Activated CD4-positive, alpha-beta T cell treated with anti-CD3 and anti-CD28 coated beads, Interleukin-2, Interleukin-4, amounts not matched to agents 100 ng/mL and 50 ng/mL, durations not matched to agents 16 hours and 8 hours (primary cell): Measurements from ENCODE around the gene PARD6G.
"Not testable (repeated sequence)": the region's sequence is repeated elsewhere in the genome, so short reads cannot be mapped to it uniquely, and the experiment has no call there.

ENCODE experiments used
- DNase-seq: peaks from one replicate; pipeline ENCODE4 v3.0.0-alpha.2; 2020; ENCODE audit warnings: low spot score

Gene PARD6G

DNA sequence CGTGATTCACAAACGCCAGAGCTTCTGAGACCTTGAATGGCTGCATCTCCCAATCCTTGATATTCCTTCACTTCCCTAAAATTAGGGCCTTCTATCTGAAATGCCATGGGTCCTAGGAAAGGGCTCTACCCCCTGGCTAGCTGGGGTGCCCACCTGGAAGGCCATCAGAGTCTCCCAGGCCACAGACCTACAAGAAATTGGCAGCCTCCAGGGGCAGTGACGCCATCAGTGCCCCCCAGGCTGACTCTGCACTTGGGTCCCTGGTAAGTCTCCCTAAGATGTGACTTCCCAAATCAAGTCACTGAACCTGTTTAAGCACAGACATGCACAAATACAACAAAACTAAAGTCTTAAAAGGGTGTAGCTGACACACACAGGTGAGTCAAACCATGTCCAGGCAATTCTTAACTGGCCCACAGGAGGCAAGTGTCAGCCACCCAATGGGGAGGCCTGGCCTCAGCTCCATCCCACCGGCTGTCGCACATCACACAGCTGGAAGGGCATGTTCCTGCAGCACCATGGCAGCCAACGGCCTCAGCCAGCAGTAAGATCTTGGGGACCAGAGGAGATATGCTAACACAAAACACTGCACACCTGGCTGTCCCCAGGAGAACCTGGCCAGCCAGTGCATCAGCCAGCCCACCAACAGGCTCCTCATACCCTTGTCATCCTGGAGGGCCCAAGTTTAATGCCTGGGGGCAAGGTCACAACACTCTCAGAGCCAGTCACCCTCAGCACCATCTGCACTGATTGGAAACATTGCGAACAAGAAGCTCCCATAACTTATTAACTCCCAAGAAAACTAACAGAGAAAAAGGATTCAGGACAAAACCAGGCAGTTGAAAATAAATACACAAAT, 5.2 kb downstream of the PARD6G start:
- DNase-seq, result no peak

DNA sequence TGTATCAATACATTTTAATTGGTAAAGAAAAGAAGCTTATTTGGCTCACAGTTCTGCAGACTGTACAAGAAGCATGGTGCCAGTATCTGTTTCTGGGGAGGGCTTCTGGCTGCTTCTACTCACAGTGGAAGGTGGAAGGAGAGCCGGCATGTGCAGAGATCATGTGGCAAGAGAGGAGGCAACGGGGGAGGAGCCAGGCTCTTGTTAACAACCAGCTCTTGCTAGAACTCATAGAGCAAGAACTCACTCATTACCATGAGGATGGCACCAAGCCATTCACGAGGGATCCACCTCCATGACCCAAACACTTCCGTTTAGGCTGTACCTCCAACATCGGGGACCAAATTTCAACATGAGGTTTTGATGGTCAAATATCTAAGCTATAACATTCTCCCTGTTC, 7.5 kb downstream of the PARD6G start:
- no peak for DNase-seq

DNA sequence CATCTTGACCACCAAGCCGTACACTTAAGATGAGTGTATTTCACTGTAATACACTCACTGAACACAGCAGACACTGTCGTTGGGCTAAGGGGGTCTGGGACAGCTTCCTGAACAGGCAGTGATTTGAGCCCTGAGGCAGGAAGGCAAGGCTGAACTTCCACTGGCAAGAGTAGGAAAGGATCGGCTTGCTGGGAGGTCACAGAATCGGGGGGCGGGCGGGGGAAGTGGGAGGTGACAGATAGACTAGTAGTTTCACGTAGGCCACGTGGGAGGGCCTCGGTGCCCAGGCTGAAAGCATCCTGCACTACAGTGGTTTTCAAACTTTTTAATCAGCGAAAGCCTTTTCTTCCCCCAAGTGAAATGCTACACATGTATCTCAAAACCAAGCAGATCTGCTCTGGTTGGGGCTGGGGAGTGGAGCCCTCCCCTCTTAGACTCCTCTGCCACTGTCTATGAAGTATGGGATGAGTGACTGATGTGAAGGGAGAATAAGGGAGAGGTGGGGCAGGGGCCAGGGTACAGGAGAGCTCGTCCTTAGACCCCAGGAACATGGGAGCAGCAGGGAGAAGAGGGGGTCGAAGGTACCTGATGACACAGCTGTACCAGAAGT, 8.6 kb downstream of the PARD6G start:
- DNase-seq, result no peak

DNA sequence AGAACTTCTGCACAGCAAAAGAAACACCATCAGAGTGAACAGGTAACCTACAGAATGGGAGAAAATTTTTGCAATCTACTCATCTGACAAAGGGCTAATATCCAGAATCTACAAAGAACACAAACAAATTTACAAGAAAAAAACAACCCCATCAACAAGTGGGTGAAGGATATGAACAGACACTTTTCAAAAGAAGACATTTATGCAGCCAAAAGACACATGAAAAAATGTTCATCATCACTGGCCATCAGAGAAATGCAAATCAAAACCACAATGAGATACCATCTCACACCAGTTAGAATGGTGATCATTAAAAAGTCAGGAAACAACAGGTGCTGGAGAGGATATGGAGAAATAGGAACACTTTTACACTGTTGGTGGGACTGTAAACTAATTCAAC, 9.8 kb downstream of the PARD6G start:
- DNase-seq, result not testable (repeated sequence)

DNA sequence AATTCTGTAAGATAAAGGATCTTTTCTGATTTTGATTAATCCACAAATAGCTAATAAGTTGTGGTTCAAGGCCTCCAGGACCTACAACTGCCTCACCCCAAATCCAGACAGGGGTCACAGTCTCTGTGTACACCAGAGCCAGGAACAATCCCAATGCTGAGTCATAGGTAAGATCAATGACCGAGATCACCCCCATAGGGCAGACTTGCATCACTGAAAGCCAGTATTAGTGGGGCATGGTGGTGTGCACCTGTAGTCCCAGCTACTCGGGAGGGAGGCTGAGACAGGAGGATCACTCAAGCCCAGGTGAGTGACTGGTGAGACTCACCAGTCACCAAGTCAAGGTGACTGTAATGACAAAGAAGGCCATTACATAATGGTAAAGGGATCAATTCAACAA, 12.9 kb downstream of the PARD6G start:
- DNase-seq, result no peak

DNA sequence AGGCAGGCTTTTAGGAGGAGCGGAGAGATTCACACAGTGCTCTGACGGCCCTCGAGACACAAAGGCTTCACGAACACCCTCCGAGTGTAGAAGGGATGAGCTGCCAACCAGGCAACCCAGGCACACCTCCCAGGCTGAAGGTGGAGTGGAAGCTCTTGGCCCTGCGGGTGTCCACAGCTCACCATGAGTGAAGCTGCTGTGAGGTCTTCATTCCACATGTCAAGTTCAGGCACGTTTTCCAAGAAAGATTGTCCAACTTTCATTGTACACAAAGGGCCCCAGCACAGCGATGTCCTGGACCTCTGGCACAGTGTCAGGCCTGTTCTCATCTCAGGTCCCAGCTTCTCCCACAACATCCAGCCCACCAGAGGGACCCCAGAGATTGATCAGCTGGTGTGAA, 13.4 kb downstream of the PARD6G start:
- no peak for DNase-seq

- no peak for DNase-seq
These were observed 14.0 kb downstream of the PARD6G start for GRCh38 chr18:80233201-80233835.

- DNase-seq, result no peak
These were observed 14.6 kb downstream of the PARD6G start for GRCh38 chr18:80232710-80233109.

- no peak for DNase-seq
These were observed 15.3 kb downstream of the PARD6G start for GRCh38 chr18:80232030-80232429.

GRCh38 chr18:80231616-80232015, 15.7 kb downstream of the PARD6G start:
- no peak for DNase-seq

DNA sequence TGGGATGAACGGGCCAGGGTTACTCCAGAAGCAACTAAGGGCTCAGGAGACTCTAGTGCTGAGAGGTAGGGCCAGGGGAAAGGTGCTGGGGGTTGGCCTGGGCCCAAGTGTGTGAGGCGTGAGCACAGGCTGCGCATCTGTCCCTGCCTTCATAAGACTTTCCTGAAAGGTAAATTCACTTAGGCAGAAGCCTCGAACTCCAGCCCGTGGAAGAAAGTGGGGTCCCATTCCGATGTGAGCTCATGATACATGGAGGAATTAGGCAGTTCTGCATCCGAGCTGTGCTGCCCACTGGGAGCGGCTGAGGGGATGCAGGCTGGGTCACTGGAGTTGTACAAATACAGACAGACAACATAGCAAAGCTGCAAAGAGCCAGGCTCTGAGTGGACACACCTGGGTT, 16.2 kb downstream of the PARD6G start:
- no peak for DNase-seq

- DNase-seq, result no peak
These were observed 17.3 kb downstream of the PARD6G start for GRCh38 chr18:80229766-80230745.

GRCh38 chr18:80229363-80229762, 18.0 kb downstream of the PARD6G start:
- no peak for DNase-seq

- no peak for DNase-seq
These were observed 19.1 kb downstream of the PARD6G start for GRCh38 chr18:80228051-80228848.

DNA sequence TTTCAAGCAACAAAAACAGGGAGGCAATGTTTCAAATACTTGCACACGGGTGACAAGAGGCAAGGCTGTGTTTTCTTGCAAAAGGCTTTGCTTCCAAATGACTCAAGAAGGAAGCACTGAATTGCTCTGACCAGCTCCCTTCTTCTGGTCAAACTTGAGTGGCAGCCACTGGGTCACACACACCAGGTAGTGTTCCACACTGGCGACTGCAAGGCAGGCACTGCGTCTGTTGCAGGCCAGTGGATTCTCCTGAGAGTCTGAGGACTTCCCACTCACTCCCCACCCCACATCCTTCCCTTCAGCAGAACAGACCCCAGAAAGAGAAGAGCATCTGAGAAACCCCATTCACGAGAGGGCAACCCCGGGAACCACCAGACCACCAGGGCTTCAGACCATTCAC, 19.8 kb downstream of the PARD6G start:
- DNase-seq, result no peak

GRCh38 chr18:80225685-80226084, 21.6 kb downstream of the PARD6G start:
- no peak for DNase-seq

GRCh38 chr18:80223581-80224148, 23.6 kb downstream of the PARD6G start:
- no peak for DNase-seq

DNA sequence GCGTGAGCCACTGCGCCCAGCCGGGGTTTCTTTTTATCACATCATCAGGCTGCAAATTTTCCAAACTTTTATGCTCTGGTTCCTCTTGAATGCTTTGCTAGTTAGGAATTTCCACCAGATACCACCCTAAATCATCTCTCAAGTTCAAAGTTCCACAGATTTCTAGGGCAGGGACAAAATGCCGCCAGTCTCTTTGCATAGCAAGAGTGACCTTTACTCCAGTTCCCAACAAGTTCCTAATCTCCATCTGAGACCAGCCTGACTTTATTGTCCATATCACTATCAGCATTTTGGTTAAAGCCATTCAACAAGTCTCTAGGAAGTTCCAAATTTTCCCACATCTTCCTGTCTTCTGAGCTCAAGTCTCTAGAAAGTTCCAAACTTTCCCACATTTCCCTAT, 27.8 kb downstream of the PARD6G start:
- DNase-seq, result not testable (repeated sequence)

DNA sequence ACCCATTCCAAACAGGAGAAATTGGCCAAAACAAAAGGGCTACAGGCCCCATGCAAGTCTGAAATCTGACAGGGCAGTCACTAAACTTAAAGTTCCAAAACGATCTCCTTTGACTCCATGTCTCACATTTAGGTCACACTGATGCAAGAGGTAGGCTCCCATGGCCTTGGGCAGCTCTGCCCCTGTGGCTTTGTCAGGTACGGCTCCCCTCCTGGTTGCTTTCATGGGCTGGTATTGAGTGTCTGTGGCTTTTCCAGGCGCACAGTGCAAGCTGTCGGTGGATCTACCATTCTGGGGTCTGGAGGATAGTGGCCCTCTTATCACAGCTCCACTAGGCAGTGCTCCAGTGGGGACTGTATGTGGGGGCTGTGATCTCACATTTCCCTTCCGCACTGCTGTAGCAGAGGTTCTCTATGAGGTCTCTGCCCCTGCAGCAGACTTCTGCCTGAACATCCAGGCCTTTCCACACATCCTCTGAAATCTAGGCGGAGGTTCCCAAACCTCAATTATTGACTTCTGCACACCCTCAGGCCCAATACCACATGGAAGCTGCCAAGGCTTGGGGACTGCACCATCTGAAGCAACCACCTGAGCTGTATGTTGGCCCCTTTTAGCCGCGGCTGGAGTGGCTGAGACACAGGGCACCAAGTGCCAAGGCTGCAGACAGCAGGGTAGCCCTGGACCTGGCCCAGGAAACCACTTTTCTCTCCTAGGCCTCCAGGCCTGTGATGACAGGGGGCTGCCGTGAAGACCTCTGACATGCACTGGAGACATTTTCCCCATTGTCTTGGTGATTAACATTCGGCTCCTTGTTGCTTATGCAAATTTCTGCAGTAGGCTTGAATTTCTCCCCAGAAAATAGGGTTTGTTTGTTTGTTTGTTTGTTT, 28.7 kb downstream of the PARD6G start:
- DNase-seq, result no peak

GRCh38 chr18:80213182-80213581, 34.1 kb downstream of the PARD6G start:
- no peak for DNase-seq
